ENCODE results near the gene NDUFAF8.

The NDUFAF8 gene

GRCh38 chr17:81213978-81214377, 25.1 kb upstream of the NDUFAF8 start:
- H3K9me2 ChIP-seq (replicated peaks; ENCODE audit: control insufficient read depth, low read length): no peaks in the 10 kb centered on the region
- no peaks in the 10 kb centered on the region for H4K20me1 ChIP-seq (ENCODE audit: control insufficient read depth, insufficient read depth, low read depth, low read length)
- H3K27ac ChIP-seq (ENCODE audit: low read depth, low read length): no peak overlapping the region
- no peaks in the 10 kb centered on the region for H3K36me3 ChIP-seq (ENCODE audit: control insufficient read depth, low read length)
- no peaks in the 10 kb centered on the region for H3K27me3 ChIP-seq (ENCODE audit: control insufficient read depth, low read length)
- H3K9me3 ChIP-seq (ENCODE audit: control insufficient read depth, insufficient read depth, low read length): no peaks in the 10 kb centered on the region
- no peaks in the 10 kb centered on the region for H3K79me2 ChIP-seq (ENCODE audit: control insufficient read depth, low read length)
- TF ChIP-seq EZH2phosphoT487 (IDR thresholded peaks at IDR 0.05; ENCODE audit: borderline replicate concordance, low read length) (no peak), CTCF (IDR thresholded peaks at IDR 0.05; ENCODE audit: low read depth, low read length, poor library complexity, severe bottlenecking) (no peak)
- no peak overlapping the region for H3K4me3 ChIP-seq (ENCODE audit: low read length)
- H3F3A ChIP-seq (ENCODE audit: control insufficient read depth, insufficient read depth): no peaks in the 10 kb centered on the region
- H3K4me1 ChIP-seq (ENCODE audit: control insufficient read depth, low read length): no peaks in the 10 kb centered on the region
- no peak overlapping the region for H3K4me2 ChIP-seq (ENCODE audit: low read length)

- no peak overlapping the region for H3K27ac ChIP-seq (ENCODE audit: low read depth, low read length)
- no peaks in the 10 kb centered on the region for H3K27me3 ChIP-seq (ENCODE audit: control insufficient read depth, low read length)
- peaks cover 12% of the 10 kb centered on the region for H3K4me1 ChIP-seq (ENCODE audit: control insufficient read depth, low read length)
- H3K4me3 ChIP-seq (ENCODE audit: low read length): no peak overlapping the region
- no peak for TF ChIP-seq CTCF (IDR thresholded peaks at IDR 0.05; ENCODE audit: low read depth, low read length, poor library complexity, severe bottlenecking)
- no peak for TF ChIP-seq EZH2phosphoT487 (IDR thresholded peaks at IDR 0.05; ENCODE audit: borderline replicate concordance, low read length)
- H3F3A ChIP-seq (ENCODE audit: control insufficient read depth, insufficient read depth): no peaks in the 10 kb centered on the region
- peaks cover 12% of the 10 kb centered on the region for H3K79me2 ChIP-seq (ENCODE audit: control insufficient read depth, low read length)
- H3K9me2 ChIP-seq (replicated peaks; ENCODE audit: control insufficient read depth, low read length): no peaks in the 10 kb centered on the region
- H3K4me2 ChIP-seq (ENCODE audit: low read length): no peak overlapping the region
- no peaks in the 10 kb centered on the region for H3K36me3 ChIP-seq (ENCODE audit: control insufficient read depth, low read length)
- H3K9me3 ChIP-seq (ENCODE audit: control insufficient read depth, insufficient read depth, low read length): no peaks in the 10 kb centered on the region
- no peaks in the 10 kb centered on the region for H4K20me1 ChIP-seq (ENCODE audit: control insufficient read depth, insufficient read depth, low read depth, low read length)
Measured at GRCh38 chr17:81217491-81217890, 21.6 kb upstream of the NDUFAF8 start.

DNA sequence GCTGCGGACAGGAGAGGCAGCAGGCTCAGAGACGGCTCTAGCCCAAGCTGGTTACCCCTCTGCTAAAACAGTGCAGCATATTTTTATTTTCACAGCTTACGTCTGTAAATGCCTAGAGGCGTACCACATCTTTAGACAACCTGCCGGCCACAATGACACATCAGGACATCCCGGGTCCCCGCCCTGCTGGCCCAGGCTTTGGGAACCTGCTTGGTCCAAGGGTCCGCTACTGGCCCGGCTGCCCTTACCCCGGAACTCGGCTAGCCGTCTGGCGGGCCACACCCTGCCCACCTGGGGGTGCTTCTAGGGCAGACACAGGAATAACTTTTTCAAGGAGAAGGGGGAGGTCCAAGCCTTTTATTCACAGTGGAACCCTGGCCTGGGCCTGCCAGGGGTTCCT, 20.7 kb upstream of the NDUFAF8 start:
- H3K9me3 ChIP-seq (ENCODE audit: control insufficient read depth, insufficient read depth, low read length): no peaks in the 10 kb centered on the region
- H3K27me3 ChIP-seq (ENCODE audit: control insufficient read depth, low read length): no peaks in the 10 kb centered on the region
- no peaks in the 10 kb centered on the region for H3K36me3 ChIP-seq (ENCODE audit: control insufficient read depth, low read length)
- no peak overlapping the region for H3K4me2 ChIP-seq (ENCODE audit: low read length)
- peaks cover 16% of the 10 kb centered on the region for H3K4me1 ChIP-seq (ENCODE audit: control insufficient read depth, low read length)
- peaks cover 12% of the 10 kb centered on the region for H3K79me2 ChIP-seq (ENCODE audit: control insufficient read depth, low read length)
- H4K20me1 ChIP-seq (ENCODE audit: control insufficient read depth, insufficient read depth, low read depth, low read length): no peaks in the 10 kb centered on the region
- H3F3A ChIP-seq (ENCODE audit: control insufficient read depth, insufficient read depth): no peaks in the 10 kb centered on the region
- H3K9me2 ChIP-seq (replicated peaks; ENCODE audit: control insufficient read depth, low read length): no peaks in the 10 kb centered on the region
- no peak overlapping the region for H3K4me3 ChIP-seq (ENCODE audit: low read length)
- no peak overlapping the region for H3K27ac ChIP-seq (ENCODE audit: low read depth, low read length)
- TF ChIP-seq CTCF (IDR thresholded peaks at IDR 0.05; ENCODE audit: low read depth, low read length, poor library complexity, severe bottlenecking) (no peak), EZH2phosphoT487 (IDR thresholded peaks at IDR 0.05; ENCODE audit: borderline replicate concordance, low read length) (no peak)

- no peak overlapping the region for H3K4me3 ChIP-seq (ENCODE audit: low read length)
Measured at GRCh38 chr17:81218991-81219390, 20.1 kb upstream of the NDUFAF8 start.

More at GRCh38 chr17:81218991-81219390, 20.1 kb upstream of the NDUFAF8 start:
- no peaks in the 10 kb centered on the region for H3K9me2 ChIP-seq (replicated peaks; ENCODE audit: control insufficient read depth, low read length)
- H3F3A ChIP-seq (ENCODE audit: control insufficient read depth, insufficient read depth): no peaks in the 10 kb centered on the region
- H3K4me1 ChIP-seq (ENCODE audit: control insufficient read depth, low read length): peaks cover 18% of the 10 kb centered on the region
- no peaks in the 10 kb centered on the region for H4K20me1 ChIP-seq (ENCODE audit: control insufficient read depth, insufficient read depth, low read depth, low read length)
- no peaks in the 10 kb centered on the region for H3K27me3 ChIP-seq (ENCODE audit: control insufficient read depth, low read length)
- H3K4me2 ChIP-seq (ENCODE audit: low read length): no peak overlapping the region
- no peak overlapping the region for H3K27ac ChIP-seq (ENCODE audit: low read depth, low read length)
- H3K36me3 ChIP-seq (ENCODE audit: control insufficient read depth, low read length): no peaks in the 10 kb centered on the region
- peaks cover 12% of the 10 kb centered on the region for H3K79me2 ChIP-seq (ENCODE audit: control insufficient read depth, low read length)
- H3K9me3 ChIP-seq (ENCODE audit: control insufficient read depth, insufficient read depth, low read length): no peaks in the 10 kb centered on the region
- no peak for TF ChIP-seq CTCF (IDR thresholded peaks at IDR 0.05; ENCODE audit: low read depth, low read length, poor library complexity, severe bottlenecking)
- TF ChIP-seq EZH2phosphoT487 (IDR thresholded peaks at IDR 0.05; ENCODE audit: borderline replicate concordance, low read length): no peak

Measured in DOHH2 (cell line).